K562 (cell line): ENCODE data around the gene RDH13. TPM values are rescaled to one million over a fixed set of nuclear protein-coding genes. Genes with fewer than 3 reads are reported as not detected.

Source experiments
- ARID1B ChIP-seq: fragments of 450-650 bp; IDR thresholded peaks from 2 replicates; pipeline ENCODE4 v1.6.1; 2016; ENCODE audit warnings: antibody characterized with exemption, mild to moderate bottlenecking, inconsistent platforms
- ARNT ChIP-seq, 2 experiments: fragments of 450-650 bp; IDR thresholded peaks; 2 replicates each; pipeline ENCODE4 v1.6.1; 2016; ENCODE audit warnings: mild to moderate bottlenecking in 1 of 2
- BCLAF1 ChIP-seq, 2 experiments: fragments of 450-650 bp in 1 of 2; IDR thresholded peaks; 2 replicates each; pipeline ENCODE4 v1.6.1; 2011 to 2017; ENCODE audit warnings: low read depth in 2 of 2, antibody characterized with exemption in 1 of 2, borderline replicate concordance in 1 of 2, low read length in 1 of 2, mild to moderate bottlenecking in 1 of 2, mixed read lengths in 1 of 2; ENCODE audit not compliant: control insufficient read depth in 1 of 2
- CHD2 ChIP-seq: IDR thresholded peaks from 2 replicates; pipeline ENCODE4 v1.6.1; 2011; ENCODE audit warnings: low read depth, low read length
- KAT8 ChIP-seq: fragments of 450-650 bp; IDR thresholded peaks from 2 replicates; pipeline ENCODE4 v1.6.1; 2016; ENCODE audit warnings: low read depth, mild to moderate bottlenecking
- KDM5B ChIP-seq: fragments of 200-600 bp; sonication (generic); IDR thresholded peaks from 2 replicates; pipeline ENCODE4 v1.6.1; 2012; ENCODE audit warnings: low read depth, mild to moderate bottlenecking, moderate library complexity, low read length, control low read depth, inconsistent platforms; ENCODE audit not compliant: insufficient replicate concordance
- MTA1 ChIP-seq: fragments of 450-650 bp; IDR thresholded peaks from 2 replicates; pipeline ENCODE4 v1.6.1; 2017; ENCODE audit warnings: borderline replicate concordance
- REST ChIP-seq, 2 experiments: fragments of 450-650 bp; formaldehyde crosslinking in 1 of 2; IDR thresholded peaks; 2 replicates each; pipeline versions ENCODE4 v1.4.0 to v1.6.1; 2014 to 2020; ENCODE audit warnings: mild to moderate bottlenecking in 2 of 2, borderline replicate concordance in 1 of 2, low read depth in 1 of 2
- SETDB1 ChIP-seq: IDR thresholded peaks from one replicate; pipeline ENCODE4 v1.6.1; 2012; ENCODE audit warnings: low read length, control low read depth, inconsistent platforms
- SMAD1 ChIP-seq: fragments of 150-350 bp; IDR thresholded peaks from 2 replicates; pipeline ENCODE4 v1.6.1; 2014; ENCODE audit warnings: low read length, low read depth; ENCODE audit not compliant: partially characterized antibody
- TAF9B ChIP-seq: fragments of 450-650 bp; IDR thresholded peaks from 2 replicates; pipeline ENCODE4 v1.6.1; 2018; ENCODE audit warnings: mild to moderate bottlenecking; ENCODE audit not compliant: partially characterized antibody
- TEAD1 ChIP-seq, 2 experiments: fragments of 450-650 bp in 1 of 2; sonication (generic) in 1 of 2; formaldehyde crosslinking; IDR thresholded peaks; 2 replicates each; pipeline versions ENCODE4 v1.4.0 to v1.8.0; 2020 to 2022; ENCODE audit warnings: mild to moderate bottlenecking in 2 of 2, missing genetic modification reagents in 1 of 2
- ZBTB5 ChIP-seq: fragments of 450-650 bp; IDR thresholded peaks from 2 replicates; pipeline ENCODE4 v1.6.1; 2017; ENCODE audit warnings: antibody characterized with exemption
- polyA plus RNA-seq, 8 experiments: library from polyadenylated mRNA; depleted of rRNA in 4 of 8; stranded (reverse) in 5 of 8; unstranded in 3 of 8; fragments of >200 nt; fragmentation: Nextera tagmentation in 2 of 8; fragmentation: Illumina TruSeq in 1 of 8; extraction: Ambion mirVana in 2 of 8; extraction: Trizol in 1 of 8; gene quantifications; 2 replicates each; pipeline versions ENCODE4 v1.2.1 to v1.2.3, GENCODE V29; 2011 to 2014; ENCODE audit warnings: inconsistent platforms in 1 of 8, missing spikeins in 1 of 8
- total RNA-seq, 7 experiments: library from RNA; depleted of rRNA in 6 of 7; stranded (reverse); fragments of >200 nt in 6 of 7; fragmentation: Illumina TruSeq in 2 of 7; extraction: Trizol in 2 of 7; gene quantifications; 2 replicates each; pipeline versions ENCODE4 v1.2.1 to v1.2.3, GENCODE V29; 2011 to 2021; ENCODE audit warnings: low replicate concordance in 1 of 7

Gene RDH13
- total and polyA plus RNA-seq, 9 of the 15 experiments (the other 6 are each of a cell fraction or from before 2014, with no cell fraction given): 7.5 to 70.3 (median 39.5) TPM

GRCh38 chr19:55005684-55006488 lies 57.1 kb downstream of the RDH13 start (continued):
- TF ChIP-seq KDM5B: peak; percentile 97
- TF ChIP-seq MTA1: peak; percentile 92
- TF ChIP-seq SMAD1: peak; percentile 71
- TF ChIP-seq REST (IDR thresholded peaks at IDR 0.05; ENCODE audit: borderline replicate concordance): peak; percentile 4; the same call in 1 of the 2 replicates
- TF ChIP-seq REST (CRISPR knock-in tag; IDR thresholded peaks at IDR 0.05; ENCODE audit: low read depth): no peak
- TF ChIP-seq TEAD1 (CRISPR knock-in tag; IDR thresholded peaks at IDR 0.05): peak in 1 of 2 experiments; percentile 57; a peak in 1 of 4 replicates
- no peak for TF ChIP-seq CHD2
- TF ChIP-seq ARID1B: peak; percentile 72
- peak in 1 of 2 experiments; percentile 79; a peak in 1 of 4 replicates for TF ChIP-seq BCLAF1 (IDR thresholded peaks at IDR 0.05; ENCODE audit: borderline replicate concordance in 1 of 2, control insufficient read depth in 1 of 2, low read depth in 2 of 2, low read length in 1 of 2)
- TF ChIP-seq KAT8: no peak
- TF ChIP-seq TAF9B: peak; percentile 91
- TF ChIP-seq ZBTB5: no peak
- no peak for TF ChIP-seq SETDB1
- TF ChIP-seq ARNT (IDR thresholded peaks at IDR 0.05): peak; percentile 91 to 96
